ENCODE results near the gene PPP2R3A. TPM values are rescaled to one million over a fixed set of nuclear protein-coding genes. Genes with fewer than 3 reads are reported as not detected.

The PPP2R3A gene
- total RNA-seq, 1 experiment from 2014 or later, result 10.3 TPM

DNA sequence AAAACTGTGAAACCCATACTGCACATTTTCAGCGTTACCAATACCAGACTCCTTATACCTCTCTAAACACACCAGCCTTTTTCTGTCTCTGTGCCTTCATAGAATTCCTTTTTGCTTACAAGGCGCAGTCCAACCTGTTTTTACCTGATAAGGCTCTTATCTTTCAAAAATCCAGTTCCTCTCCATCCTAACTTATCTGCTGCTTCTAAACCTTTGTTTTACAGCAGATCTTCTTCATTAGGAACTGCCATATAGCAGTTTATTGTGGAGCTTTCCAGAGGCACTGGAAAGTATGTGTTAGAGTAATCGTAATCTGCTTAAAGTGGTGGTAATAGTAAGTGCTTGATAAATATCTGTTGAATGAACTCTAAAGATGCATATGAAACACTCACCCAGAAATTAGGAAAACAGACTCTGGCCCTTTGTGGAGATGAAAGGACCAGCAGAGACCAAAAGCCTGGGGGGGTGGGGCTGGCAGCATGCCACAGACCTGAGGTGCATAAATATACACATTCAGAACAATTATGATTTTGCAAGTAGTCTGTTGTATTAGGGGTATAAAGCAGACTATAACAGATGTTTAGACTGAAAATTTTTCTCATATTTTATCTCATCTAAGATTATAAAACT is 29.3 kb downstream of the PPP2R3A start:
- H3K9me3 ChIP-seq, result no peaks in the 10 kb centered on the region; the same call in 1 of the 2 replicates
- no peaks in the 10 kb centered on the region for H3K36me3 ChIP-seq
- H3K4me3 ChIP-seq, result no peak overlapping the region
- no peaks in the 10 kb centered on the region for H3K27me3 ChIP-seq
- no peak for DNase-seq

DNA sequence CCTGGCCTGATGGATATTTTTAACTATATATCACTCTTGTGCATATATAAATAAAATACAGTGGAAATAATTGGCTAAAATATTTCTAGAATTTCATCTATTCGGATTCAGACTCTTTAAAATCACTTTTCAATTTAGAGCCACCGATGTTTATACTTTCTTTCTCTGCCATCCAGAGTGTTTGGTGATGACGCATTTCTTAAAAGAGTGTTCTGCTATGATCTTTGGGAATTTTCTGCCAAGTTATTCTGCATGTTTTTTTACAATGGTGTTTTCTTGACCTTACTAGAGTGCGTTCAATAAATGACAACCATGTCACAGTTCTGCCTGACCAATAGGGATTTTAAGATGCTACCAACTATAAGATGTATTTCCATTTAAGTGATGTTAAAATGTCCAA is 30.2 kb downstream of the PPP2R3A start:
- no peak overlapping the region for H3K4me3 ChIP-seq
- no peak for DNase-seq
- no peaks in the 10 kb centered on the region for H3K27me3 ChIP-seq
- H3K9me3 ChIP-seq, result no peaks in the 10 kb centered on the region; the same call in 1 of the 2 replicates
- peaks cover 3% of the 10 kb centered on the region; the same call in 1 of the 2 replicates for H3K36me3 ChIP-seq

DNA sequence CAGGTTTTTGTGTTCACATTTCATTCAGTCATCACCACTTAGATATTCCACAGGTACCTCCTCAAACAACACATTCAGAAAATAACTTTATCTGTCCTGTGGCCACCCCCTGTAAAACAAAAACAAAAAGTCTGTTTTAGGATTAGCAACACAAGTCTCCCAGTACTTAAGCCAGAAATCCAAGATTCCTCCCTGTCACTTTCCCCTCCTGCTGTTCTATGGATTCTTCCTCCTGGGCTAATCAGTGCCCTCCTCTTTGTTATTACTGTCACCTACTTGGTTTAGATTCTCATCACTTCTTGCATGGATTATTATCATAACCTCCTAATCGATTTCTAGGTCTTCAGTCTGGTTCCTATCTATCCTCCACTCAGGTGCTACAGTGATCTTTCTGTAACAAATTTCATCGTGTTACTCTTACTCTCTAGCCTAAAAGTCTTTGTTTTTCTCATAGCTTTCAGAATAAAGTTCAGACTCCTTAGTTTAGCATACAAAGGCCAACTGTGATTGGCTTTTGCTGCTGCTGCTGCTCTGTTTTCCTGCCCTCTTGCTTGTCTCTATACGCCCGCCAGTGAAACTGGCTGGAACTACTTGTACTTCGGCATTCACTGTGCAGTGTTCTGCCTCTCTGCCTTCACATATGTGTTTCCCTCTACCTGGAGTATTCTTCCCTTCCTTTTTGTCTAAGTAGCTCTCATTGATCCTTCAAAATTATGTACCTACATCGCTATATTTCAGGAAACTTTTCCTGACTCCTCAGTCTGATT is 32.2 kb downstream of the PPP2R3A start:
- H3K9me3 ChIP-seq, result no peaks in the 10 kb centered on the region; the same call in 1 of the 2 replicates
- no peak overlapping the region for H3K4me3 ChIP-seq
- H3K27me3 ChIP-seq, result no peaks in the 10 kb centered on the region
- H3K36me3 ChIP-seq, result peaks cover 3% of the 10 kb centered on the region; the same call in 1 of the 2 replicates
- DNase-seq, result no peak

DNA sequence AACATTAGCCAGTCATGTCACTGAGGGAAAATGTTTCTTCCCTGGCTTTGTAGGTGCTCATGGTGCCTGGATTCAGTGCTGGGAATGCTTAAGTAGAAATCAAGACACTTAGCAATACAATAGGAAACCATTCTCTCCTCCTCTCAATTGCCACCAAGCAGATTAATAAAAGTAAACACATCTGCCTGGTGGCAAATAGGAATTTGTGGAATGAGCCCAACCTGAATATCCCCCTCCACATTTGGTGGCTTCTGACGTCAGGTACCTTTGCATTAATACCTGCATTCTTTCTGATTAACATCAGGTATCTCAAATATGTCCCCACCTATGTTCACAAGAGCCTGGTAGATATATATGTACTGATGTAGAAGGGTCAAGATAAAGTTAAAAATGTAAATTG is 42.7 kb downstream of the PPP2R3A start:
- Histone ChIP-seq H3K36me3 (peaks cover 10% of the 10 kb centered on the region), H3K4me3 (no peak overlapping the region), H3K27me3 (no peaks in the 10 kb centered on the region), H3K9me3 (no peaks in the 10 kb centered on the region)
- no peak for DNase-seq

DNA sequence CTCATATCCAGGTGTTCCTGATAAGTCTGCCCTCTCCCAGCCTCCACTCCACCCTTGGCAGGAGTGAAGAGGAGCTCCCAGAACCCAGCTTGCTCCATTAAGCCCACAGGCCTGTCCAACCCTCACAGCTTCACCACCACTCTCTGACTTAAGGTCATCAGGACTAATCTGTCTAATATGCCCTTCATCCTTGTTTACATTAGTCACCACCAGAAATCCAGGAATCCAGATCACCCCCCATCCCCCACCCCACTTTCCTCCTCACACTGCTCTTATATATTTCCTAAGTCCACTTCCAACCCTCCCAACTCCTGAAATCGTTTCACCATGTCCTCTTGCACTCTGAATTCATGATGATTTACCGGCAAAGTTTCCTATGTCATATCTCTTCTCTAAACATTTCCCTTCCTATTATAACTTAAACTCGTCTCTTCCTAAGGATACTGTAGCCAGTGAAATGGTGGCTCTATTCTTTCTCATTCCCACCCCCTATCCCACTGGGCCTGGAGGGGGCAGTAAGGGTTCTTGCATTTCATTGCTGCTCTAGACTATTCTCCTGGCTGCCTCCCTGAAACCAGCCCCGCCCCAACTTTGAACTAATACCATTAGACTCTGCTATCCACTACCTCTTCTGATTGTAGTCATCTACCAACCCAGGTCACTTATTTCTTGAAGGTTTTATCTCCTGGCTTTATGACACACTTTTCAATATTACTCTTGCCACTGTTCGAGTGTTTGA is 43.4 kb downstream of the PPP2R3A start:
- peaks cover 8% of the 10 kb centered on the region for H3K36me3 ChIP-seq
- H3K27me3 ChIP-seq, result no peaks in the 10 kb centered on the region
- no peak overlapping the region for H3K4me3 ChIP-seq
- no peaks in the 10 kb centered on the region for H3K9me3 ChIP-seq
- no peak for DNase-seq

DNA sequence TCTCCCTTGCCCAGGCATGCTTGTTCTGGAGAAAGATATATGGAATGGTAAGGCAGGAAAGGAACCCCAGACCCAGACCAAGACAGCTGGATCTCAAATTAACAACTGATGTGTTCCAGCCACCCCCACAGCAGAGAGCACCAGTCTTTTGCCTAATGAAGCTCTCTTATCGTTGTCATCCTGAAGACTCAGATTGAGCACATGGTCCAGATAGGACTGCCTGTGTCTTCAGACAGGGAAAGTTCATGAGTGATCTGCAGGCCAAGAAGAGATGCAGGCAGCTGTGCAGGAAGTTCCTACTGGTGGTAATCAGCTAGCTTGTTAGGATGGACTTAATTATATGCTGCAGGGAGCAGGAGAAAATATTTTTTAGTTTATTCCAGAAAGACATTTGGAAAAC is 53.3 kb downstream of the PPP2R3A start:
- DNase-seq, result no peak
- no peaks in the 10 kb centered on the region for H3K27me3 ChIP-seq
- peaks cover 4% of the 10 kb centered on the region; the same call in 1 of the 2 replicates for H3K9me3 ChIP-seq
- no peaks in the 10 kb centered on the region for H3K36me3 ChIP-seq
- H3K4me3 ChIP-seq, result no peak overlapping the region

DNA sequence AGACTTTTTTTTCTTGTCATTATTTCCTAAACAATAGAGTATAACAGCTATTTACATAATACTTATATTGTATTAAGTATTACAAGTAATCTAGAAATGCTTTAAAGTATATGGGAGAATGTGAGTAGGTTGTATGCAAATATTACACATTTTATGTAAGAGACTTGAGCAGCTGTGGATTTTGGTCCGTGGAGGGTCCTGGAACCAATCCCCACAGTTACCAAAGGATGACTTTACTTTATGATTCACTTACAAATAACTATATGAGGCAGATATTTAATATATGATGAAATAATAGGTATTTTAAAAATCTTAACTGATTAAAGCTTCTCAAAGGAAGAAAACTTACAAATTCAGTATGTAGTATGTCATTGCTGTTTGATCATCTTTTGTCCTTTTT is 56.3 kb downstream of the PPP2R3A start:
- H3K4me3 ChIP-seq, result no peak overlapping the region
- no peaks in the 10 kb centered on the region for H3K27me3 ChIP-seq
- no peaks in the 10 kb centered on the region; the same call in 1 of the 2 replicates for H3K36me3 ChIP-seq
- no peak for DNase-seq
- 0 out of 2 replicates have a peak, but pooled peaks cover 2% of the 10 kb centered on the region for H3K9me3 ChIP-seq

DNA sequence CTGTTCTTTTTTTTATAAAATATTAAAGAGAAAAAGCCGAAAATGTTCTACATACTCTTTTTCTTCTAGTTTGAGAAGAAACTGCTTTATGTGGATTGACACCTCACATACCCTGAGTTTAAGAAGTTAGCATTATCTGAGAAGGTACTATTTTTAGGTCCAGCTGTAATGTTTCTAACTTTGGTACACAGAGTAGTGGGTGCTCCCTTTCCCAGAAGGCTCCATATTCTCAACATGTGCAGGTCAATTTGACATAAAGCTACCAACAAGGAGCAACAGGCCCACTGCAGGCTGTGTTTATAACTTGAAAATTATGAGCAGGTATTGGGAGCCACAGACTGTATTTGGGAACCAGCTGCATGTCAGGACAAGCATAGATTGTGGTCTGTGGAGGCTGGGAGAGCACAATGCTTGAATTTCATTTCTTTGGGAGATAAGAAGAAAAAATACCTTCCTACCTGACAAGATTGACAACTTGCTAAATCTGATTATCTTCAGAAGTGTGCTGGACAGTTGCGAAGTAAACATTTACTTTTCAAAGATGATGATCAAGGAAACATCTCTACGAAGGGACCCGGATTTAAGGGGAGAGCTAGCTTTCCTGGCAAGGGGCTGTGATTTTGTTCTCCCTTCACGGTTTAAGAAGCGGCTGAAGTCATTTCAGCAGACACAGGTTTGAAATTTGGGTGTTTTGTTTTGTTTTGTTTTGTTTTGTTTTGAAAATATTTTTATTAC is 57.2 kb downstream of the PPP2R3A start:
- no peak for DNase-seq
- H3K9me3 ChIP-seq, result no peaks in the 10 kb centered on the region
- no peaks in the 10 kb centered on the region for H3K27me3 ChIP-seq
- H3K4me3 ChIP-seq, result no peak overlapping the region
- H3K36me3 ChIP-seq, result no peaks in the 10 kb centered on the region; the same call in 1 of the 2 replicates

DNA sequence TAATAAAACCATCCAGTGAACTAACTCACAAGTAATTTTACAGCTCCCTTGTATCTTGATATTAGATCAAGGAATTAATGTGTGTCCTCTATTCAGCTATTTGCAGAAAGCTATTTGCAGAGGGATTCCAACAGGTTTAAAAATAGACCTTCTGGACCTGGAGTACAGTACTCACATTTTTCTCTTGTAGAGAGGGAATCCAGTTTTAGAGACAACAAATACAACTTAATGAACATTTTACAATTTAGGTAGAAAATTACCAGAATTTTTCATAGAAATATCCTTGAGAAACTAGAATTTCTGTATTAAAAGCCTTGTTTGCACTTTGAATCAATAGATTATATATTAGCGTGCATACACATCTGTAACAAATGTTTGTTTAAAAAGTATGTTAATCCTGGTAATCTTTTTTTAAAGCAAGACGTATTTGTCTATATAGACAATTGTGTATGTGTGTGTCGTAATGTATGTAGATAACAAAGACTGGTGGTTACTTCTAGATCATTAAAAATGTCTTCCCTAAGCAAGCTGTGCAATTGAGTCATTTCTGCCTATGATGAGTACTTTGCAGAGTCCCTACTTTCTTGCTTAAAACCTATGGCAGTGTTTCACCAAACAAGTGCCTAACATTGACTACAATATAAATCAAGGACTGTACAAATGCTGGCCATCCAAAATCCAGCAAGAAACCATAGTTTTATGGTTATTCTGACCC is 57.9 kb downstream of the PPP2R3A start:
- Histone ChIP-seq H3K36me3 (no peaks in the 10 kb centered on the region; the same call in none of the 2 replicates), H3K9me3 (no peaks in the 10 kb centered on the region), H3K27me3 (no peaks in the 10 kb centered on the region), H3K4me3 (no peak overlapping the region)
- DNase-seq, result no peak

DNA sequence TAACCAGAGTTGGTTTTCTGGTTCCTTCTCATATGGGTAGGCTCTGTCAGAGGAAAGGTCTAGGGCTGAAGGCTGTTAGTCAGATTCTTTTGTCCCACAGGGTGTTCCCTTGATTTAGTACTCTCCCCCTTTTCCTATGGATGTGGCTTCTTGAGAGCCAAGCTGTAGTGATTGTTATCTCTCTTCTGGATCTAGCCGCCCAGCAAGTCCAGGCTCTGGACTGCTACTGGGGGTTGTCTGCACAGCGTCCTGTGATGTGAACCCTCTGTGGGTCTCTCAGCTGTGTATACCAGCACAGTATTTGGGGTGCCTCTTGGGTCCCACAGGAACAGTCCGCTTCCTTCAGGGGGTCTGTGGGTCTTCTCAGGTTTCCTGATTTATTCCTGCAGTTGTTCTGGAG is 70.8 kb downstream of the PPP2R3A start:
- Histone ChIP-seq H3K9me3 (peaks cover 15% of the 10 kb centered on the region), H3K36me3 (peaks cover 19% of the 10 kb centered on the region), H3K4me3 (no peak overlapping the region), H3K27me3 (no peaks in the 10 kb centered on the region)
- no peak for DNase-seq

DNA sequence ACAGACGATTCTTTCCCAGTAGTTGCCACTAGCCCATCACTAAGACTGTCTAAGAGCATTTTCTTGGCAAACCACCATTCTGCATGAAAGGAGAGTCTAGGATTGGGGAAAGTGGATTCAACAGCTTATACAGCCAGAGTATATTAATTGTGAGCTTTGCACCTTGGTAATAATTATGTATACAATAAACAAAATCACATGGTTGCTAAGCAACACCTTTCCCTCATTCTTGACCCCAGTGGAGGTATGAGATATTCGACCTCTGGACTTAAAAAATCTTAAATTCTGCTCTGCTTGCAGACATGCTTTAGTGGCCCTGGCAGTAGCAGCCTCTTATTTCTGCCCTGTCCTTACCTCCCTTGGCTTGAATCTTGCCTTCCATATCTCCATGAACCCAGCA is 73.1 kb downstream of the PPP2R3A start:
- no peaks in the 10 kb centered on the region for H3K27me3 ChIP-seq
- H3K36me3 ChIP-seq, result peaks cover 12% of the 10 kb centered on the region
- peaks cover 7% of the 10 kb centered on the region for H3K9me3 ChIP-seq
- DNase-seq, result no peak
- H3K4me3 ChIP-seq, result no peak overlapping the region

DNA sequence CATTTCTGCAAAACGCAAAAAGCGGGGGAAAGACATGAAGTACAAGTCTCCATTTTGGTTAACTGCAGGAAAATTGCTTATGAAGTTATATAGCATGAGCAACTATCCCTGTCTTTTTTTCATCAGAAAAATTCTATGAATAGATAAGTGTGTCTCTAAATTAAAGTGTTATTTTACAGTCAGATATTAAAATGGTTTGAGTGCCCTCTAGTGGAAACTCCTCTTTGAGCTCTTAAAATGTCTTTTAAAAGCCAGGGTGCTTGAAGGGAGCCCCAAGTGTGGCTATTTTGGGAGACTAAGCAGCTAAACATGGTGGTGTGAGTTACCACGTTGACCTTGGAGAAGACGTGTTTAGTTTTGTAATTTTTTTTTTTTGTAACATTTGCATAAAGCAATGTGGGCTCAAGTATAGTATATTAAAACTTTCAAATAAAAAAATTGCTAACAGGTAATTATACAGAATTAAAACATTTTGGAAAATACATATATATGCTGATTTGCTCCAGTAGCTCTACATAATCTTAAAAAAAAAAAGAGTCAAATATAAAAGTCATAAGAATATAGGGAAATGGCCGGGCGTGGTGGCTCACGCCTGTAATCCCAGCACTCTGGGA is 77.2 kb downstream of the PPP2R3A start:
- H3K27me3 ChIP-seq, result no peaks in the 10 kb centered on the region
- no peak overlapping the region for H3K4me3 ChIP-seq
- no peak for DNase-seq
- peaks cover 11% of the 10 kb centered on the region for H3K36me3 ChIP-seq
- H3K9me3 ChIP-seq, result no peaks in the 10 kb centered on the region

DNA sequence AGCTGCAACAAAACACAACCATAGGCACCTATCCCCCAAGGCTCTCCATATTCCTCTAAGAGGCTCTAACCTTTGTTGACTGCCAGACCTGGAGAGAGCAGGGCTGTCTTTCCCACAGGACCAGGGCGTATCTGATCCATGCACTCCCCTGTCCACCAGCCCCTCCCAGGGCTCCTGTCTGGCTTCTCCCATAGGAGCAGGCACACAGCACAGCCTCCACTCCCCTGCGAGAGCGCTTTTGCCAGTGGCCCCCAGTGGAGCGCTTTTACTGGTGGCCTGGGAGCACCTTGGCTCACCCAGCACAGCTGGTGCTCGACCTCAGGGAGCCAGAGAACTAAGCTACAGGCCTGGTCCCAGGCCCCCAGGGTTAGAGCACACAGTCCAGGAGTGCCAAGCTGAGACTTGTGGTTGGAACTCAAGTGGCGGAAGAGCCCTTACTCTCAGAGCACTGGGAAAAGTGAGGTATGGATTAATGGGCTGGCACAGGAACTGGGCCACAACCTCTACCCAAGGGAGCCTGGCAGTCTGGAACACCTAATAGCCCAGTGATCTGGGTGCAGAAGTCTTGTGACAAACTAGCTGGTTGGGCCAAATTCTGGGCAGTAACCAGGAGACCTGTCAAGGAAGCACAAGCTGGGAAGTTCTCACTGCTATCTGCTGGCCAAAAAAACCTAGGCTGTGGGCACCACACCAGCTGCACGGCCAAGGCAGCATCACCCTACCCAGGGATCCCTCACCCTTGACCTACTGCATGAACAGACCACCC is 79.6 kb downstream of the PPP2R3A start:
- H3K4me3 ChIP-seq, result no peak overlapping the region
- no peaks in the 10 kb centered on the region for H3K27me3 ChIP-seq
- DNase-seq, result no peak
- no peaks in the 10 kb centered on the region for H3K9me3 ChIP-seq
- peaks cover 22% of the 10 kb centered on the region for H3K36me3 ChIP-seq

DNA sequence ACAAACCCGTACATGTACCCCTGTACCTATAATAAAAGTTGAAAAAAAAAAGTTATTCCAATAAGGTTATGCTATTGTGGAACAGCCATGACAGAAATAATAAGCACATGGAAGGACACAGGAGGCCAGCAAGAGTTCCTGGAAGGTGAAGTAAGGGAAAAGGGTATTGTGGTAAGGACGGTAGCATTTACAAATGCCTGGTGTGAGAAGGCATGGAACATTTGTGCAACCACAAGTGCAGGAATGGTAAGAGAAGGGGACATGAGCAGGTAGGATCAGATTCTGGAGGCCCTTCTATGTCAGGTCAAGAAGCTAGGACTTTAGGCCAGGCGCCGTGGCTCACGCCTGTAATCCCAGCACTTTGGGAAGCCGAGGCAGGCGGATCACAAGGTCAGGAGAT is 82.5 kb downstream of the PPP2R3A start:
- DNase-seq, result no peak
- Histone ChIP-seq H3K27me3 (no peaks in the 10 kb centered on the region), H3K4me3 (no peak overlapping the region), H3K36me3 (peaks cover 22% of the 10 kb centered on the region), H3K9me3 (no peaks in the 10 kb centered on the region)

DNA sequence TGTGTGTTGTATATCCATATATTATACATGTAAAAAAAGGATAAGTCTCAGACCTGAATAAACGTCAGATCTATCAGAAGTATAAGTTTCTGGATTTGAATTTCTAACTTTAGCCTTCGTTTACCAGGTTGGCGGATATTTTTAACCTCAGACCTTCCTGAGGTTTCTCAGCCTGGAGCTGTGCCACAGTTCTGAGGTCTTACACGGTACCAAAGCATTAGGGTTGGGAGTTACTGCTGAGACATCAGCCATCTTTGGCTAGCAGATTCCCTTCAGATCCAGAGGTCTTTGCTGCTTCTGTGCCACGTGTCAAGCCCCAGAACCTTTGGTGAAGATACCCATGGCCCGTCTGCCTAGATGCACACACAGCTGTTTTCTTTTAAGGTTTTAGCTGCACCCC is 84.7 kb downstream of the PPP2R3A start:
- Histone ChIP-seq H3K9me3 (no peaks in the 10 kb centered on the region), H3K36me3 (peaks cover 16% of the 10 kb centered on the region), H3K27me3 (no peaks in the 10 kb centered on the region), H3K4me3 (no peak overlapping the region)
- no peak for DNase-seq

Data from MG63 (cell line).